ENCODE data around the gene ANXA4.
"Not testable (repeated sequence)": the region's sequence is repeated elsewhere in the genome, so short reads cannot be mapped to it uniquely, and the experiment has no call there.

The ANXA4 gene

DNA sequence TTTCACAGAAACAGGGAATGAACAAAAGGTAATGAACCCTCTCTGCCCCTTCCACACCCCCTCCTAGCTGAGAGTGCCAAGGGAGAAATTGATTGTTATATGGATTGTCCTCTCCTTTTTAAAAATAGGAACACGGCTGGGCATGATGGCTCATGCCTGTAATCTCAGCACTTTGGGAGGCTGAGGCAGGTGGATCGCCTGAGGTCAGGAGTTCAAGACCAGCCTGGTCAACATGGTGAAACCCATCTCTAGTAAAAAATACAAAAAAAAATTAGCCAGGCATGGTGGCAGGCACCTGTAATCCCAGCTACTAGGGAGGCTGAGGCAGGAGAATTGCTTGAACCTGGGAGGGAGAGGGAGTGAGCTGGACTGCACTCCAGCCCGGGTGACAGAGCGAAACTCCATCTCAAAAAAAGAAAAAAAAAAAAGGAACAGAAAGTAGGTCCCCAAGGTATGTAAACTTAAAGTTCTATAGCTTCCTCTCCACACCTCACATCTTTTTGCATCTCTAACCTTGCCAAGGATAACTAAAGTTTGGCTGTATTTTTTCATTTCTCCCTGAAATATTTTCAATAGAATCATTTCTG, 60.9 kb downstream of the ANXA4 start:
- not testable (repeated sequence) for DNase-seq (ENCODE audit: low read depth in 1 of 2, low spot score in 1 of 2)

DNA sequence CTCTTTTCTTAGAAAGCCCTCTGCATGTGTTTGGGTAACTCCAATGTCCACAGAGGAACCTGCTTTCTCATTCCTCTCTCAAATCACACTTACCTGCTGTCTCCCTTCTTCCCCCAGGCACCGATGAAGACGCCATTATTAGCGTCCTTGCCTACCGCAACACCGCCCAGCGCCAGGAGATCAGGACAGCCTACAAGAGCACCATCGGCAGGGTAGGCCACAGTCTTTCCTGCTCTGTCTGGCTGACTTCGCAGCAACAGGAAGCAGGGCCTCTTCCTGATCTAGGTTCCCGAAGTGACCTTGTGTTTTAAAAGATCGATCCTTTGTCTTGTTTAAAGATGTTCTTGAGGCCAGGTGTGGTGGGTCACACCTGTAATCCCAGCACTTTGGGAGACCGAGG, 62.5 kb downstream of the ANXA4 start:
- no peak for DNase-seq (ENCODE audit: low read depth in 1 of 2, low spot score in 1 of 2)

DNA sequence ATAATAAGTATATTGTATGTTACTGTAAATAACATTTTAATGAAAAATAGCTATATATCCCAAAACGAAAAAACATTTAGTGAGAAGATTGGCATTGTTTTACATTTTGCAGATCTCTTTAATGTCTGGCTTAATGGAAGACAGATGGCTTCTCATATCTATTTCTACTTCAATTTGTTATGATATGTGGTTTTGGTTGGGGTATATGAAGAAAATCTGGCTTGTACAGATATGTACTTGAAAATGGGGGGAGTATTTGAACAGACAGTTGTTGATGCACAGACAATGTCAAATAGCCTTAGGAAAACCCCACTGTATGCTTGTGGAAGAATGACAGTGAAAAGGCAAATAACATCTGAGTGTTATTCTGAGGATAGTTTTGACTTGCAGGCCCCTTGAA, 64.0 kb downstream of the ANXA4 start:
- DNase-seq (ENCODE audit: low read depth in 1 of 2, low spot score in 1 of 2): no peak

DNA sequence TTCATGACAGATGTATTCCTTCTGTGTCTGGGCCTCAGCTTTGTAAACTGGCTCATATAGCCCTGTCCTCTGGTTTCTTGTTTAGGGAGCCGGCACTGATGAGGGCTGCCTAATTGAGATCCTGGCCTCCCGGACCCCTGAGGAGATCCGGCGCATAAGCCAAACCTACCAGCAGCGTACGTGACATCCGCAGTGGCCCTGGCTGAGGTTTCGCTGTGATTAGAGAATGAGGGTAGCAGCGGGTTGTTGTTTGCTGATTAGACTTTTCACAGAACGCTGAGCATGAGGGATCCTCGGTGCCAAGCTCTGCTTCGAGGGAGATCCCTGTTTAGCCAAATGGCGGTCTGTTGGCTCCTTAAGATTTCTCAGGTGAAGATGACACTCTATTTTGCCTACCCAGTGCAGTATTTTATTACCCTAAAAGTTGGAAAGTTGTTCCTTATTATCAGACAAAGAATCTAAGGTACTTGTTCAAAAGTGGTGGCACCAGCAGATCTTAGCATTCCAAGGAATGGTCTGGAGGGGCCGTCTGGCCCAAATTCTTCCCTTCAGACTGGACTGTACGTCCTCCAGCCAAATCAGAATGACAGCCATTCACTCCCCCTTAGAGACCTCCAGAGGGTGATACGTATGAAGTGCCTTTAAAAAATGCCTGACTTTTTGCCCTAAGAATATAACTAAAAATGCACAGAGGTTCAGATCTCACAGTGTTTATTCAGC, 66.0 kb downstream of the ANXA4 start:
- DNase-seq (ENCODE audit: low read depth in 1 of 2, low spot score in 1 of 2): no peak

DNA sequence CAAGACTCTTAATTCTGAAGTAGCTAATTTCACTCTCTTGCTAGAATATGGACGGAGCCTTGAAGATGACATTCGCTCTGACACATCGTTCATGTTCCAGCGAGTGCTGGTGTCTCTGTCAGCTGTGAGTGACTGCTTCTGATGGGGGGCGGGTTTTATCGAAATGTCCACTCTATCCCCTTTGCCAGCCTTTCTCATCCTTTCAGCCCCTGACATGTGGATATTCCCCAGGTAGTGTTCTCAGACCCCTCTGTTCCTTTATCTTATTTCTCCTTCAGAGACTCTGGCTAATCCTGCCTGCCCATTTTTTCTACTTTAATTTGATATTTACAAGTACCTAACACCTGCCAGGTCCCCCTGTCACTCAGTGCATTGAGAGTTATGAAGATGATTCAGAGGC, 68.6 kb downstream of the ANXA4 start:
- no peak for DNase-seq (ENCODE audit: low read depth in 1 of 2, low spot score in 1 of 2)

DNA sequence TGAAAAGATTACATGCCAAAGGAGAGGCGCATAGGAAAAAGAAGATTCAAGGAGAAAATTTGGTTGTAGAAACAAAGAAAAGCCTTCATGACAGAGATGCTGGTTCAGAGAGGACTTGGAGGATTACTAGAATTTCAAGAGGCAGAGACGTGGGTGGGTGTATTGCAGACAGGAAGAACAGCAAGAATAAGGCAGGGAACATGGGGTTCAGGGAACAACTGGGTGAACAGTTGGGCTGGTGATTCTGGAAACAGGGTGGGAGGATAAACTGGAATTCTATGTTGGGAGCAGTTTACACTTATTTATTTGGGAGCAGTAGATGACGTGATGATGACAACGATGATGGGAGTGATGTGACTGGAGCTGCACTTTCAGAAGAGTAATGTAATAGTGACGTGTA, 69.1 kb downstream of the ANXA4 start:
- no peak for DNase-seq (ENCODE audit: low read depth in 1 of 2, low spot score in 1 of 2)

DNA sequence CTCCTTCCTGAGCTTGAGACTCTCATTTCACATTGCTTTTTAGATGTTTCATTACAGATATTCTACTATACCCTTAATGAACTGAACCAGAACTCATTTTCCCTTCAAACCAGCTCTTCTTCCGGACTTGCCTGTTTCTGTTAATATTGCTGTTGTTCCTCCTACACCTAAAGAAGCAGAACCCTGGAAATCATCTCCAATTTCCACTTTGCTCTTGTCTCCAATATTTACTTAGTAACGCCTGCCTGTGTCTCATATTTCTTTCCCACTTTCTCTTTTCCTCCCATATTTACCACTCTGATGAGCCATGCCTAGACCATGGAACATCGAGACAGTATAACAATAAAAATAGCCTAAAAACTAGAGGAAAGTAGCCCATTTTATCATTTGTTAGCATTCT, 69.7 kb downstream of the ANXA4 start:
- no peak for DNase-seq (ENCODE audit: low read depth in 1 of 2, low spot score in 1 of 2)

DNA sequence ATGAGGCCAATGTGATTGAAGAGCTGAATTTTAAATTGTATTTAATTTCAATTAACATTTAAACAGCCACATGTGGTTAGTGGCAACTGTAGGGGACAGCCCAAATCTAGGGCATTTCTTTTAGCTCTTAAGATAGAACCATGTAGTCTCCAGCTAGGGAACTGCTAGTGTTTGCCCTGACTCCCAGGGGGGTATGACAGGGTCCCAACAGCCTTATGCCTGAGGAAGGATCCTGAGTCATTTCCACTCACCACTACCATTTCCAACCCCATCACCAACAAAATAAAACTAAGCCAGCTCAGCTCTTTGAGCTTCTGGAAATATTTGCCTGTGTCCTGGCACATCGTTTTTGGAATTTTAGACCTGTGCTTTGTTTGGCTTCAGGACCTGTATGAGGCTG, 73.8 kb downstream of the ANXA4 start:
- DNase-seq (ENCODE audit: low read depth in 1 of 2, low spot score in 1 of 2): no peak

DNA sequence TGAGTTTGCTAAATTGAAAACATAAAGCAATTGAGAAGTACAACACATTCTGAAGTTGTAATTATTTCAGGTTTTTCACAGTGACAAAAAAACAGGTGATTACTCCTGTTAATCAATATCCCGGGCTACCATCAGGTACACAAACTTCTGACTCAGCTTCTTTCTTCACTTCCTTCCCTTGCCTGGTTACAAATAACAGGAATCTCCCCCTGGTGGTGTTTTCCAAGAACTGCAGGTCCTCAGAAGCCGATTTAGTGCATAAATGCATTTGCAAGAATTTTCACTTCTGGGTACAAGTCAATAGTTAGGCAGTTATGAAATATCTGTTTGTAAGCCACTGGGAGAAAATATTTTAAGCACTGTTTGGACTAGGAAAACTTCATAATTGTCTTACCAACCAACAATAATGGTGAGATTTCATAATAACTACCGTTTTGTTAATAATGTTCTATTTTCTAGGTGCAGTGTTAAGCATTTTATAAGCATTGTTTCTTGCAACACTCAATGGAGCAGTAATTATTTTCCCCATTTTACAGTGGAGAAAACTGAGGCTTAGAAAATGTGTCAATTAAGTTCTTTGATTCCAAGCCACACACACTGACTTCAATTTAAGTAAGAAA, 75.1 kb downstream of the ANXA4 start:
- peak; percentile 18 to 47 for DNase-seq (ENCODE audit: low read depth in 1 of 2, low spot score in 1 of 2)

DNA sequence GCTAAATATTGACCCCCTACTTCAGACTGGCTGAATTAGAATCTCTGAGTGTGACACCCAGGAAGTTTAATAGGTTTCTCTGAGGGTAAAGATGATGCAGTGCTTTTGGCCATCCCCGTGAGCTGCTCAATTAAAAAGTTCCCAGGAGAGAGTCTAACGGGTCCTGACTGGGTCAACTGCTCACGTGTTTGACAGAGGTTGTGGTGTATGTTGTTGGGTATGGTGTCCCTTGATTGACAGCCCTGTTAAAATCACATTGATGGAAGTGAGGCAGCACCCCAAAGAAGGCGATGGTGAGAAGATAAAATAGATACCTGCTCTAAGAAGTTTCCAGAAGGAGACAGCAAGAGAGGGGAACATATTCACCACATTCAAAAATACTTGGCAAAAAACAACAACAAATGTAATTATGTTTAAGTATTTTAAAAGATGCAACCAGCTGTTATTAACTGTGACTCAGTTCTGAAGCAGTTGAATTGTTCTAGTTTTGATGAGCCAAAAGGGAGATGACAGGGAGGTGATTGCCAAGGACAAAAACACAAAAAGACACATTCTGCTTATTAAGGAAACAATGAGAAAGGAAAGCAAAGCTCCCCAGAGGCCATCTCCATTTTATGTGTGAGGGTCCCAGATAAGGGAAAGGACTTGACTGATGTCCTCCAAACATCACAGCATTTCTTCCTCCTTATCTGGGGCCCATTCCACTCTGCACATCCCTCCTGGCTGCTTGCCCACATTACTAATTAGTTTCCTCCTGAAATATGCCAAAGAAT, 76.0 kb downstream of the ANXA4 start:
- DNase-seq (ENCODE audit: low read depth in 1 of 2, low spot score in 1 of 2): no peak

DNA sequence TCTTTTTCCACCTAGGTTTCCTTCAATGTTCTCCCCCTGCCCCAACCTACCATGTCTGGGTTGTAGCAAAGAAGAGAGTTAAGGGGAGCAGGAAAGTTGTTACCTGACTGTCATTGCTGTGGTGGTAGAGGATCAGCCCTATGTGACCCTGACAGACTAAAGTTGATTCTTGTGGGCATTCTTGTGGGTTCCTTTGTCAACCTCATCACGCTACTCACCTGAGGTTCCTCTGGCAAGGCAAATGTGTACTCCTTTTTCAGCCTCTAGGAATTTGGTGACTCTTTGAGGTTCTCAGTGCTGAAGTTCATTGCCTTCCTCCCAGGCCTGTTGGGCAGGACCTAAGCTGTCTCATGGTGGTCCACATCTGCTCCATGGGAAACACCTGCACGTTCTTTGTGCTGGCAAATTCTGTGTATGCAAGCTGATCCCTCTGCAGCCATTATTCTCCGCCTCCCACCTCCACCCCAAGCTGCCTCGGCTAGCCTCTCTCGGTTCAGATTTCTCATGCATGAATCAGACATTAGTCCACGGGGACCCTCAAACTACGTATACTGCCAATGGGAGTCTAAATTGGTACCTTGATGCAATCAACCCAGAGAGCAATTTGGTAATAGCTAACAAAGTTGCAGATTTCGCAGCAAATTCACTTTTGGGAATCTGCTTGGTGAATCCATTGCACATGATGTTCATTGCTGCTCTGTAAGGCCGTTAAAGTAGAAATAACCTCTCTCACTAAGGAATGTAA, 86.0 kb downstream of the ANXA4 start:
- DNase-seq (ENCODE audit: low read depth in 1 of 2, low spot score in 1 of 2): no peak

DNA sequence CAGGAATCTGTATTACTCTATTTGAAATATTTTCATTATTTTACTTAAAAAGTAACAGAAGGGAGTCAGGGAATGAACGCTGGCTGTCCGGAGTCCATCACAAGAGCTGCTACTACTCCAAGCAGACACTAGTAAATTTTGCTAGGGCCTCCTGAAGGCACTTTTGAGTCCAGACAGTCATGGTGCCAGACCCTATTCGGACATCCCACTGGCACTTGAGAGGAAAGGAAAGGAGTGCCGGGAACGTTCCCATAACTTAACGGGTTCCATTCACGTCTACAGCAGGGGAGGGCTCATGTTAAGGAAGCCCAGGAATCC, 87.0 kb downstream of the ANXA4 start:
- no peak for DNase-seq (ENCODE audit: low read depth in 1 of 2, low spot score in 1 of 2)

DNA sequence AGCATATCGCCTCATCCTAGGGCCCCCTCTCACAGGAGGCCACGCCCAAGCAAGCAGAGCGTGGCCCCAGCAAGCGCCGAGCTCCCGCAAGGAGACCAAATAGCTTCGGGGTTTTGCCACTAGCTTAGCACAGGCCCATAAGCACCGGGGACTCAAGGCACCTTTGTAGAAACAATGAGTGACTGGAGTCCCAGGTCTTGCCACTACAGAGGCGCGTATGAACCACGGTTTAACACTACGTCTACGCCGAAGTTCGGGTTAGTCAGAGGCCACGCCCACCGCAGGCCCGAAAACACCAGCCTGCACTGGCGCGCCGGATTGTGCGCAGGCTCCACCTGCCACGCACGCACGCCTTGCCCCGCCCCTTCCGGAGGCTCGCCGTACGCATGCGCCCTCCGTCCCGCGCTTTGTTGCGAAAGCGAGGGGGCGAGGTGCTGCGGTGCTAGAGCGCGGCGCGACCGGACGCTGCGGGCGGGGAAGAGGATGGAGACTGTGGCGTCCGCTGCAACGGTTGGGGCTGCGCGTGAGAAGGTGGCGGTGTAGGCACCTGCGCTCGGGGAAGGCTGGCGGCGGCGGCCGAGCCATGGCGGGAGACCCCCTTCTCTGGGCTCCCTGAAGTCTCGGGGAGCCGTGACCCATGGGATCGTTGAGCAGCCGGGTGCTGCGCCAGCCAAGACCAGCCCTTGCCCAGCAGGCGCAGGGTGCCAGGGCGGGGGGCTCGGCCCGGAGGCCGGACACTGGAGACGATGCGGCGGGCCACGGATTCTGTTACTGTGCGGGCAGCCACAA, 87.5 kb downstream of the ANXA4 start, which contains the start of gene GMCL1:
Gene GMCL1 (plus strand): TSS at position 405 of the 789 bp plus-strand sequence. CDS start 233 bp downstream, at position 638.
- peak; percentile 97 to 99 for DNase-seq (ENCODE audit: low read depth in 1 of 2, low spot score in 1 of 2)

DNA sequence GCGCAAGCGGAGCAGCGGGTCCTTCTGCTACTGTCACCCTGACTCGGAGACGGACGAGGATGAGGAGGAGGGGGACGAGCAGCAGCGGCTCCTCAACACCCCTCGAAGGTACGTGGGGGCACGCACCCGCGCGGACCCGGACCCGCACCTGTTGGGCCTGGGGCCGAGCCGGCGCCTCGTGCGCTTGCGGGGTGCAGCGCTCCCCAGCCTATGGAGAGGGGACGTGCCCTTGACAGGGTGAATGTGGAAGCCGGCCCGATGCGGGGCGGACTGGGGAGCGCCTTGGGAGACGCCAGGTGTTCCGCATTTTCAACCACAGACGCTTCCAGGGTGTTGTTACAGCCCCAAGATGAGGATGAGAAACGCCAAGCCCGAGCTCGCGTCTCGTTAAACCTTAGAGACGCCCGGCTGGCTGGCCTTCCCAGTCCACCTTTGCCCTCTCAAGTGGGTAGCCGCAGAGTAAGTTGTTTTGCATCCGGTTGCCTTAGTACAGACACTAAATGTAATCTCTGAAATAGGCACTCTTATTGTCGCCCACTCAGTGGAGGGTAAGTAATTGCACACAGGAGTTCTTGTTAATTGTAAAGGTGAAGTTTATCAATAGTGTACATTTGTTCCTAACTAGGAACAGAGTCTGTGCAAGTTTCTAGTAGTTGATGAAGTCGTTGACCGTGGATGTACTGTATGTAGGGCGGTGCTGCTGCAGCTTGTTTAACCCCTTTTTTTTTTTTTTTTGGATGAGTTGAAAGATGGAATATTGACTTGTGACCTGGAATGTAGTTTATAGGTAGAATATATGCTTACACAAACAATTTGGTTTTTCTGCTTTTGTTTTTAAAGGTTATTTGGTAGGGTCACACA, 88.3 kb downstream of the ANXA4 start:
- peak; percentile 12 to 16 for DNase-seq (ENCODE audit: low read depth in 1 of 2, low spot score in 1 of 2)

DNA sequence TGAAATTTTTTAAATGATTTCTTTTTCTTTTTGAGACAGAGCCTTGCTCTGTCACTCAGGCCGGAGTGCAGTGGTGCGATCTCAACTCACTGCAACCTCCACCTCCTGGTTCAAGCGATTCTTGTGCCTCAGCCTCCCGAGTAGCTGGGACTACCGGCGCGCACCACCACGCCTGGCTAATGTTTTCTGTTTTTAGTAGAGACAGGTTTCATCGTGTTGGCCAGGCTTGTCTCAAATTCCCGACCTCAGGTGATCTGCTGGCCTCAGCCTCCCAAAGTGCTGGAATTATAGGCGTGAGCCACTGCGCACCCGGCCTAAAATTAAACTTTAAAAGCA, 88.9 kb downstream of the ANXA4 start:
- DNase-seq (ENCODE audit: low read depth in 1 of 2, low spot score in 1 of 2): not testable (repeated sequence)

DNA sequence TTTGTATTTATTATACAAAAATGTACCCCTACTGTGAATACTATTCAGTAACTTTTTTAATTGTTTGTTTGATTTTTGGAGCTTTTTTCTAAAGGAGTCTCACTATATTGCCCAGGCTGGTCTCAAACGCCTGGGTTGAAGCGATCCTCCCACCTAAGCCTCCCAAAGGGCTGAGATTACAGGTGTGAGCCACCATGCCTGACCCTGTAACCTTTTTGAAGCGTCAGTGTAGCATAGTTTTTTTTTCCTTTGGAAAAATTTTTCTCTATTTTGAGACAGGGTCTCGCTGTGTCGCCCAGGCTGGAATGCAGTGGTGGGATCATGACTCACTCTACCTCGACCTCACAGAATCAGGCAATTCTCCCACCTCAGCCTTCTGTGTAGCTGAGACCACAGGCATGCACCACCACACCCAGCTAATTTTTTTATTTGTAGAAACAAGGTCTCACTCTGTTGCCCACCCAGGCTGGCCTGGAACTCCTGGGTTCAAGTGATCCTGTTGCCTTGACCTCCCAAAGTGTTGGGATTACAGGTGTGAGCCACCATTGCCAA, 89.5 kb downstream of the ANXA4 start:
- DNase-seq (ENCODE audit: low read depth in 1 of 2, low spot score in 1 of 2): no peak

DNA sequence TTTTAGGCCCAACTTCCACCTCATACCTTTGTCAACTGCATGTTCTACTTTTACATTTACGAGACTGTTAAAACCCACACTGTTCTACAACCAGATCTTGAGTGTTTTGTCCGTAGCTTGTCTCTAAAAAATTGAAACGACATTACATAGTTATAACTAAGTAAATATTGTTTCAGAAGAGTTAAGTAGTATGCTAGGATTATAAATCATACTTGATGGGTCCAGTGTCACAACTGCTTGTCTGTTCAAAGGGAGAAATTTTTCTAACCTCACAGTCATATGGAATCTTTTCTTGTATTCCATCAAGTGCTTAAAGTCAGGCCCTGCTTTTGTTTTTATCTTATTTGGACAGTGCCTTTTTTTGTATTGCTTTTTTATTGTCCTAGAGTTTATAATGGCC, 91.8 kb downstream of the ANXA4 start:
- DNase-seq (ENCODE audit: low read depth in 1 of 2, low spot score in 1 of 2): no peak

DNA sequence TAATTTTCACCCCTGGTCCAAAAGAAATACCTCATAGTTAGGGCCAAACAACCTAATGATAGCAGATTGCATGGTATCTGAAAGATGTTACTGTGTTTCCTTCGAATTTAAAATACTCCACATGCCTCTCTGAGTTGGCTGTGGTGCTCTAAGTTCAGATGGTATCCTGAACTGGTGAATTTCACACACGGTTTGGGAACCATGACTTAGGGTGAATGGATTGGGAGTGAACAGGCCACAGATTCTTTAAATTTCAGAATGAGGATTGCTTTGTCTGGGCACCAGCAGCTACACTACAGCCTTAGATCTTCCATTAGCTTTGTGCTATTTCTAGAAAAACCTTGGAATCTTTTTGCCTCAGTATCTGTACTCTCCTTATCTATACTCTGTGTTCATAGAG, 93.7 kb downstream of the ANXA4 start:
- no peak for DNase-seq (ENCODE audit: low read depth in 1 of 2, low spot score in 1 of 2)

DNA sequence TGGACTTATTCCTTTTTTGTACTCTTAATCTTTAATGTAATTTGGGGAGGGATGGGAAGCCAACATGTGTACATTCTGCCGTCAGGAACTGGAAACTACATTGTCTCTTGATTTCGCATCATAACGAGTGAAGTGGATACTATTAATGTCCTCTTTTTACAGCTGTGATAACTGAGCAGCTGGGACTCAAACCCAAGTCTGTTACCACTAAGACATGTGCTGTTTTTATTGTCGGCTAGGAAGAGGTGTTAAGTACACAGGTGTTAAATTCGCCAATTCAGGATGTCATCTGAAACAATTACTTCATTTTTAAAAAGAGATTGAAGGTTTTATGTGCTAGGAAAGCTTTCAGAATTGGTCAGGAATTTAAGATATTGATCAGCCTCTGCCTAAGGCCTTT, 94.4 kb downstream of the ANXA4 start:
- no peak for DNase-seq (ENCODE audit: low read depth in 1 of 2, low spot score in 1 of 2)
